ENCODE data around the gene SYPL1.

The SYPL1 gene

DNA sequence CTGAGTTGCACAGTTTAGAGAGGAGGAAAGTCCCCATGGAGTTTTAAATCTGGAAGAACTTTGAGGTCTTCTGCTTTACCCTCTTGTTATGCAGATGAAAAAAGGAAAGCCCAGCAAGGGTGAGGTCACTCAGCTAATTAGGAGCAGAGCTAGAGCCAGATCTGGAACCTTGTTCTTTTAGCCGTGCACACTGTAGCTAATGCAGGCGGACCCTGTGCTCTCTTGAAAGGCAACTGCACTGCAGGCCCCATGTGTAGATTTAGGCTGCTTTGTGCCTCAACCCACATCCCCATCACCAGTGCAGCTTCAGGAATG lies 63.4 kb downstream of the SYPL1 start:
- Histone ChIP-seq H3K4me3 (replicated peaks; ENCODE audit: insufficient read depth, low read length) (no peak overlapping the region), H3K27me3 (ENCODE audit: insufficient read depth, poor library complexity, severe bottlenecking) (peaks cover 19% of the 10 kb centered on the region), H3K27ac (replicated peaks) (no peak overlapping the region)
- TF ChIP-seq, protein P1, sequence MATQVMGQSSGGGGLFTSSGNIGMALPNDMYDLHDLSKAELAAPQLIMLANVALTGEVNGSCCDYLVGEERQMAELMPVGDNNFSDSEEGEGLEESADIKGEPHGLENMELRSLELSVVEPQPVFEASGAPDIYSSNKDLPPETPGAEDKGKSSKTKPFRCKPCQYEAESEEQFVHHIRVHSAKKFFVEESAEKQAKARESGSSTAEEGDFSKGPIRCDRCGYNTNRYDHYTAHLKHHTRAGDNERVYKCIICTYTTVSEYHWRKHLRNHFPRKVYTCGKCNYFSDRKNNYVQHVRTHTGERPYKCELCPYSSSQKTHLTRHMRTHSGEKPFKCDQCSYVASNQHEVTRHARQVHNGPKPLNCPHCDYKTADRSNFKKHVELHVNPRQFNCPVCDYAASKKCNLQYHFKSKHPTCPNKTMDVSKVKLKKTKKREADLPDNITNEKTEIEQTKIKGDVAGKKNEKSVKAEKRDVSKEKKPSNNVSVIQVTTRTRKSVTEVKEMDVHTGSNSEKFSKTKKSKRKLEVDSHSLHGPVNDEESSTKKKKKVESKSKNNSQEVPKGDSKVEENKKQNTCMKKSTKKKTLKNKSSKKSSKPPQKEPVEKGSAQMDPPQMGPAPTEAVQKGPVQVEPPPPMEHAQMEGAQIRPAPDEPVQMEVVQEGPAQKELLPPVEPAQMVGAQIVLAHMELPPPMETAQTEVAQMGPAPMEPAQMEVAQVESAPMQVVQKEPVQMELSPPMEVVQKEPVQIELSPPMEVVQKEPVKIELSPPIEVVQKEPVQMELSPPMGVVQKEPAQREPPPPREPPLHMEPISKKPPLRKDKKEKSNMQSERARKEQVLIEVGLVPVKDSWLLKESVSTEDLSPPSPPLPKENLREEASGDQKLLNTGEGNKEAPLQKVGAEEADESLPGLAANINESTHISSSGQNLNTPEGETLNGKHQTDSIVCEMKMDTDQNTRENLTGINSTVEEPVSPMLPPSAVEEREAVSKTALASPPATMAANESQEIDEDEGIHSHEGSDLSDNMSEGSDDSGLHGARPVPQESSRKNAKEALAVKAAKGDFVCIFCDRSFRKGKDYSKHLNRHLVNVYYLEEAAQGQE (IDR thresholded peaks at IDR 0.05; ENCODE audit: insufficient replicate concordance, low read depth), result no peak
- no peak for DNase-seq (ENCODE audit: low read depth in 1 of 2, low spot score in 1 of 2)

DNA sequence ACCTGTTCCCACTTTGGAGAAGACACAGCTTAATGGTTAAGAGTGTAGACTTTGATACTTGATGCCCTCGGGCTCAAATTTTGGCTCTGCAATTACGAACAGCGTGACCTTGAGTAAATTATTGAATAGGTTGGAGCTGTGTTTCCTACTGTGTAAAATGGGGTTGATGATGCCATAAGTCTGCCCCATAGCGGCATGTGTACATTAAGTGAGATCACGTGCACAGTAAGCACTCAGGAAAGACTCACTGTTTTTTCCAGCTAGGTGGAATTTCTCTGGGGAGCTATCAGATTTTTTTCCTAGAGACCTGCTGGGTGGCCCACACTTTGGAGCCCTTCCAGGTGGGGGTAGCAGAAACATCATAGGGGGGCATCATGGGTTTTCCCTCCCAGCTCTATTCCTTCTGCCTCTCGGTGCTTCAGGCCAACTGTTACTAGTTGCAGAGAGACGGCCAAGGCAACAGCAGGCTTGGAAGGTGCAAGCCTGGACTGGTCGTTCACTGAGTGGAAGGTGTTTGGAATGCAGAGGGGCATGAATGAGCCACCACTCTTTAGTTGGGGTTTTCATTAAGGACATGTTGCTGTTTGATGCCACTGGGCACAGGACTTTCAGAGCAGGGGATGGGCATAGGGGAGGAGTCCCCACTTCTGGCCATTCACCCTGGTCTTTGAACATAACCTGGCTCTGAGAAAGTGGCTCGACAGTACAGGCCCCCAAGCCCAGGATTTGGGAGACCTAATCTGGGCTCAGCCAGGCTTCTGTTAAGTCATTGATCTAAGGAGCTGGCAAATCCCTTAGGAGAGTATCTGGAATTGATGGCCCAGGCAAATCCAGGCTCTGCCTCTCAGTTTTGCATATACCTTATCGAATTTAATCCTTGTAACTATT lies 64.0 kb downstream of the SYPL1 start:
- peaks cover 20% of the 10 kb centered on the region for H3K27me3 ChIP-seq (ENCODE audit: insufficient read depth, poor library complexity, severe bottlenecking)
- no peak for TF ChIP-seq SPI1 (IDR thresholded peaks at IDR 0.05; ENCODE audit: borderline replicate concordance, low read depth)
- TF ChIP-seq GABPA (IDR thresholded peaks at IDR 0.05; ENCODE audit: low read depth), result no peak
- TF ChIP-seq, protein P2, sequence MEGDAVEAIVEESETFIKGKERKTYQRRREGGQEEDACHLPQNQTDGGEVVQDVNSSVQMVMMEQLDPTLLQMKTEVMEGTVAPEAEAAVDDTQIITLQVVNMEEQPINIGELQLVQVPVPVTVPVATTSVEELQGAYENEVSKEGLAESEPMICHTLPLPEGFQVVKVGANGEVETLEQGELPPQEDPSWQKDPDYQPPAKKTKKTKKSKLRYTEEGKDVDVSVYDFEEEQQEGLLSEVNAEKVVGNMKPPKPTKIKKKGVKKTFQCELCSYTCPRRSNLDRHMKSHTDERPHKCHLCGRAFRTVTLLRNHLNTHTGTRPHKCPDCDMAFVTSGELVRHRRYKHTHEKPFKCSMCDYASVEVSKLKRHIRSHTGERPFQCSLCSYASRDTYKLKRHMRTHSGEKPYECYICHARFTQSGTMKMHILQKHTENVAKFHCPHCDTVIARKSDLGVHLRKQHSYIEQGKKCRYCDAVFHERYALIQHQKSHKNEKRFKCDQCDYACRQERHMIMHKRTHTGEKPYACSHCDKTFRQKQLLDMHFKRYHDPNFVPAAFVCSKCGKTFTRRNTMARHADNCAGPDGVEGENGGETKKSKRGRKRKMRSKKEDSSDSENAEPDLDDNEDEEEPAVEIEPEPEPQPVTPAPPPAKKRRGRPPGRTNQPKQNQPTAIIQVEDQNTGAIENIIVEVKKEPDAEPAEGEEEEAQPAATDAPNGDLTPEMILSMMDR (IDR thresholded peaks at IDR 0.05; ENCODE audit: insufficient read depth, low read length), result no peak
- TF ChIP-seq, protein P1 (IDR thresholded peaks at IDR 0.05; ENCODE audit: insufficient replicate concordance, low read depth), result no peak
- TF ChIP-seq POLR2AphosphoS5 (IDR thresholded peaks at IDR 0.05; ENCODE audit: low read depth), result no peak
- no peak for DNase-seq (ENCODE audit: low read depth in 1 of 2, low spot score in 1 of 2)
- H3K4me3 ChIP-seq (replicated peaks; ENCODE audit: insufficient read depth, low read length), result no peak overlapping the region
- no peak overlapping the region for H3K27ac ChIP-seq (replicated peaks)

DNA sequence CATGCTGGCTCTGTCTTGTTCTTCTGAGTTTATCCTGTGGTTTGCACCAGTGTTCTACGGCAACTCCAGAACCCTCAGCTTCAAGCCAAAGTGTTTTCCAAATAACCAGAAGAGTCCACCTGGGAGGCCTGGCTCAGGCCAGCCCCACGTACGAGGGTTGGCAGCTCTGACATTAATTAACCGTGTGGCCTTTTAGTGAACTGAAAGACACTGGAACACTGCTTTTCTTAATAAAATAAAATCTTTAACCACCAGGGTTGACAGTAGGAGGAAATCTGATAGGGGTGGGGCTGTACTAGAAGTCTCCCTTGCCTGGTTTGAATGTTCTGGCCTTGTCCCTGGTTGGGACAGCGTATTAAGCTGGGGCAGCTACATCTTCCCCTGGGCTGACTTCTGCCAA lies 64.9 kb downstream of the SYPL1 start:
- TF ChIP-seq, protein P1 (IDR thresholded peaks at IDR 0.05; ENCODE audit: insufficient replicate concordance, low read depth), result no peak
- TF ChIP-seq POLR2AphosphoS5 (IDR thresholded peaks at IDR 0.05; ENCODE audit: low read depth) (no peak), SPI1 (IDR thresholded peaks at IDR 0.05; ENCODE audit: borderline replicate concordance, low read depth) (no peak), GABPA (IDR thresholded peaks at IDR 0.05; ENCODE audit: low read depth) (no peak)
- TF ChIP-seq, protein P2 (IDR thresholded peaks at IDR 0.05; ENCODE audit: insufficient read depth, low read length), result no peak
- Histone ChIP-seq H3K27me3 (ENCODE audit: insufficient read depth, poor library complexity, severe bottlenecking) (peaks cover 20% of the 10 kb centered on the region), H3K4me3 (replicated peaks; ENCODE audit: insufficient read depth, low read length) (no peak overlapping the region), H3K27ac (replicated peaks) (no peak overlapping the region)
- DNase-seq (ENCODE audit: low read depth in 1 of 2, low spot score in 1 of 2), result no peak

Measured in HL-60 (cell line).